MM.1S (cell line): Measurements from ENCODE around the gene LGALS7.

ENCODE experiments used
- CTCF ChIP-seq: fragments of 300-600 bp; sonication (generic); IDR thresholded peaks from 2 replicates; pipeline ENCODE4 v1.5.1; 2016; ENCODE audit warnings: antibody characterized with exemption, low read length, mixed read lengths
- EZH2 ChIP-seq: fragments of 300-600 bp; sonication (generic); optimal IDR thresholded peaks from 2 replicates; pipeline ENCODE3; 2017; ENCODE audit warnings: low read depth, mild to moderate bottlenecking, antibody characterized with exemption, low read length, mixed read lengths
- EZH2phosphoT487 ChIP-seq: fragments of 300-600 bp; sonication (generic); IDR thresholded peaks from 2 replicates; pipeline ENCODE4 v1.6.1; 2018; ENCODE audit warnings: antibody characterized with exemption, low read length

GRCh38 chr19:38774181-38774950 is 1.0 kb upstream of the LGALS7 start:
- TF ChIP-seq CTCF (no peak), EZH2phosphoT487 (no peak), EZH2 (no peak)
